Activated CD8-positive, alpha-beta memory T cell treated with anti-CD3 and anti-CD28 coated beads for 24 hours (primary cell): ENCODE measurements around the gene STAG3.
"Not testable (repeated sequence)": the region's sequence is repeated elsewhere in the genome, so short reads cannot be mapped to it uniquely, and the experiment has no call there.

Experiments used
- DNase-seq: peaks from one replicate; pipeline ENCODE4 v3.0.0-alpha.2; 2020

Gene STAG3

GRCh38 chr7:100177045-100178001, at the start of gene STAG3, which contains the start of gene GPC2:
TSS of gene STAG3 (plus strand) at chr7:100177918. CDS start at chr7:100180557, 2,639 bp downstream.
TSS of gene GPC2 (minus strand) at chr7:100177381. CDS start at chr7:100177199, 182 bp downstream.
- peak; percentile 99 for DNase-seq

GRCh38 chr7:100128637-100128963, 49.1 kb upstream of the STAG3 start:
- DNase-seq, result no peak

GRCh38 chr7:100130220-100130607, 47.5 kb upstream of the STAG3 start:
- not testable (repeated sequence) for DNase-seq

GRCh38 chr7:100130608-100131453, 46.9 kb upstream of the STAG3 start:
- peak; percentile 96 for DNase-seq

- DNase-seq, result no peak
Observed at GRCh38 chr7:100132126-100132525, 45.6 kb upstream of the STAG3 start.

GRCh38 chr7:100132697-100133151, 45.0 kb upstream of the STAG3 start:
- peak; percentile 79 for DNase-seq

- no peak for DNase-seq
Observed at GRCh38 chr7:100137851-100138760, 39.6 kb upstream of the STAG3 start.

- DNase-seq, result no peak
Observed at GRCh38 chr7:100141555-100141949, 36.2 kb upstream of the STAG3 start.

- no peak for DNase-seq
Observed at GRCh38 chr7:100142461-100142860, 35.3 kb upstream of the STAG3 start.

- not testable (repeated sequence) for DNase-seq
Observed at GRCh38 chr7:100146350-100146749, 31.4 kb upstream of the STAG3 start.

- DNase-seq, result no peak
Observed at GRCh38 chr7:100147278-100147677, 30.4 kb upstream of the STAG3 start.

- DNase-seq, result no peak
Observed at GRCh38 chr7:100148225-100148558, 29.5 kb upstream of the STAG3 start.

GRCh38 chr7:100148559-100149328, 29.0 kb upstream of the STAG3 start, which contains the start of gene LAMTOR4:
TSS of gene LAMTOR4 (plus strand) at chr7:100148918. CDS start at chr7:100148973, 55 bp downstream.
- DNase-seq, result peak; percentile 95

- DNase-seq, result no peak
Observed at GRCh38 chr7:100152404-100152803, 25.3 kb upstream of the STAG3 start.

- DNase-seq, result no peak
Observed at GRCh38 chr7:100152937-100153666, 24.6 kb upstream of the STAG3 start.

- DNase-seq, result no peak
Observed at GRCh38 chr7:100153708-100154535, 23.8 kb upstream of the STAG3 start.

GRCh38 chr7:100154651-100155491, 22.8 kb upstream of the STAG3 start:
- no peak for DNase-seq

- no peak for DNase-seq
Observed at GRCh38 chr7:100155553-100156317, 22.0 kb upstream of the STAG3 start.
